ENCODE measurements around the gene NRCAM.

Gene NRCAM

DNA sequence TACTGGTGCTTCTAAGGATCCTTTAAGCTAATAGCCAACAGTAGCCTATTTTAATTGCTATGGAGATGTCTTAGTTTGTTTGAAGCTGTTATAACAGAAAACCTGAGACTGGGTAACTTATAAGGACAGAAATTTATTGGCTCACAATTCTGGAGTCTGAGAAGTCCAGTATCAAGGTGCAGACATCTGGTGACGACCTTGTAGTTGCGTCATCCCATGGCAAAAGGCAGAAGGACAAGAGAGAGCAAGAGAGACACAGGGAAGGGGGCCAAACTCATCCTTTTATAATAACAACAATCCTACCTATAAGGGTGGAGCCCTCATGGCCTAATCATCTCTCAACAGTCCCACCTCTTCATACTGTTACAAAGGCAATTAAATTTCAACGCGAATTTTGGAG is 39.1 kb downstream of the NRCAM start:
- Histone ChIP-seq H3K18ac (ENCODE audit: low read length) (no peak overlapping the region), H3K36me3 (ENCODE audit: control insufficient read depth, insufficient read depth, low read length) (no peaks in the 10 kb centered on the region), H3K4me3 (ENCODE audit: low read length) (no peak overlapping the region), H2BK5ac (ENCODE audit: low read length) (no peak overlapping the region), H3K27ac (ENCODE audit: low read depth, low read length) (no peak overlapping the region), H3K23ac (ENCODE audit: low read length) (no peak overlapping the region), H3K56ac (ENCODE audit: low read length) (no peak overlapping the region), H3K4me2 (ENCODE audit: low read length) (no peak overlapping the region), H2AK5ac (ENCODE audit: low read length) (no peak overlapping the region), H3K79me1 (ENCODE audit: low read length) (no peaks in the 10 kb centered on the region), H2BK120ac (ENCODE audit: low read depth, low read length) (no peak overlapping the region), H3K27me3 (ENCODE audit: insufficient read depth, low read length, poor library complexity) (no peaks in the 10 kb centered on the region), H2BK15ac (replicated peaks; ENCODE audit: low read depth) (no peak overlapping the region), H3K4ac (ENCODE audit: low read depth, low read length) (no peak overlapping the region), H3K9ac (ENCODE audit: low read length) (no peak overlapping the region), H3K79me2 (ENCODE audit: control insufficient read depth, insufficient read depth, low read length) (no peaks in the 10 kb centered on the region), H3K4me1 (ENCODE audit: control insufficient read depth, low read depth, low read length) (peaks cover 4% of the 10 kb centered on the region), H4K8ac (ENCODE audit: low read depth, low read length) (no peak overlapping the region), H4K5ac (ENCODE audit: low read length) (no peak overlapping the region)
- DNase-seq: no peak
- WGBS (ENCODE audit: extremely low coverage, insufficient coverage, low lambda C conversion rate): no CpG with 5 or more reads among the region's 4 CpGs

DNA sequence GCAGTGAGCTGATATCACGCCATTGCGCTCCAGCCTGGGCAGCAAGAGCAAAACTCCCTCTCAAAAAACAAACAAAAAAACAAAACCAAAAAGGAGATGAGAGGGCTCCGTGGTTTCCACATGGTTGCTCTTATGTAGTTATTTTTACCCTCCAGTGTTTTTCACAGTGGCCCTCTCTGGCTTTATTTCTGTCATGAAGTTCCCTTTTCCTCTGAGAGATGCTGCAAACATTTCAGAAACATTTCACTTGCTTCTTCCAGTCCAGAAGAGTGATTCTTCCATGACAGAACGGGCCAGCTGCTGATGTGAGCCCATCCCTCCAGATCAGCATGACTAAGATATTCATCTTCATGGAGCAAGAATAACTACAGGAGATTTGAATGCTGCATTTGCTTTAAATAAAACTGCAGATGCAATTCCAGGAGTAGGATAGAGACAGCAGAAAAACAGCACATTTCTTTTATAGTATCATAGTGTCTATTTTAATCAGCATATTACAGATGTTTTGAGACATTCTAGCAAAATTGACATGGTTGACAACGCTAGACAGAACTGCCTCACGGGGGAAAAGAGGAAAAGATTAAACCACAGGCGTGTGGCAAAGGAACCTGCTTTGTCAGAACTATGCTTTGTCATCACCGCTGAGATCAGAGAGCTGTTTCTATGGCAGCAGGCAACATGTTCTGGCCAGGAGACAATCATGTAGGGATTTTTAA is 40.3 kb downstream of the NRCAM start:
- Histone ChIP-seq H3K27me3 (ENCODE audit: insufficient read depth, low read length, poor library complexity) (no peaks in the 10 kb centered on the region), H2BK120ac (ENCODE audit: low read depth, low read length) (no peak overlapping the region), H3K79me2 (ENCODE audit: control insufficient read depth, insufficient read depth, low read length) (no peaks in the 10 kb centered on the region), H3K4me2 (ENCODE audit: low read length) (no peak overlapping the region), H2AK5ac (ENCODE audit: low read length) (no peak overlapping the region), H3K4ac (ENCODE audit: low read depth, low read length) (no peak overlapping the region), H3K79me1 (ENCODE audit: low read length) (no peaks in the 10 kb centered on the region), H4K5ac (ENCODE audit: low read length) (no peak overlapping the region), H3K36me3 (ENCODE audit: control insufficient read depth, insufficient read depth, low read length) (no peaks in the 10 kb centered on the region), H2BK5ac (ENCODE audit: low read length) (no peak overlapping the region), H4K8ac (ENCODE audit: low read depth, low read length) (no peak overlapping the region), H3K56ac (ENCODE audit: low read length) (no peak overlapping the region), H3K27ac (ENCODE audit: low read depth, low read length) (no peak overlapping the region), H3K9ac (ENCODE audit: low read length) (no peak overlapping the region), H3K18ac (ENCODE audit: low read length) (no peak overlapping the region), H3K4me3 (ENCODE audit: low read length) (no peak overlapping the region), H3K4me1 (ENCODE audit: control insufficient read depth, low read depth, low read length) (peaks cover 4% of the 10 kb centered on the region), H3K23ac (ENCODE audit: low read length) (no peak overlapping the region), H2BK15ac (replicated peaks; ENCODE audit: low read depth) (no peak overlapping the region)
- WGBS (ENCODE audit: extremely low coverage, insufficient coverage, low lambda C conversion rate): no CpG with 5 or more reads among the region's 8 CpGs
- peak; percentile 37 for DNase-seq

DNA sequence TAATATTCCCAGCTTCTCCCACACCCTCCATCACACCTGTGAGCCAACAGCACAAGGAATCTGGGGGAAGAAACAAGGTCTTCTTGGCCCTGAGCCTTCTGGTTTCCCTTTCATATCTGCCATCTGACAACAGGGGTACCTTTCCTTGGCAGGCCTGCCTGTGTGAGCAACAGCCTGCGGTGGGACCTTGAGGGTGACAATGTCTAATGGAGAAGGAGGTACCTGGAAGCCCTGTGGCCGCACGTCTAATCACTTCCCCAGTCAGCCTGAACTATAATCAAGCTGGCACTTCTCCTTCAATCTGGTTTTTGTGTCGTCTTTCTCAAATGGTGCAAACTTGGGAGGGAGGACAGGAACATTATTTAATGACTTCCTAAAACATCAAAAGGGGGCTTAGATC is 41.2 kb downstream of the NRCAM start:
- no CpG with 5 or more reads among the region's 4 CpGs for WGBS (ENCODE audit: extremely low coverage, insufficient coverage, low lambda C conversion rate)

DNA sequence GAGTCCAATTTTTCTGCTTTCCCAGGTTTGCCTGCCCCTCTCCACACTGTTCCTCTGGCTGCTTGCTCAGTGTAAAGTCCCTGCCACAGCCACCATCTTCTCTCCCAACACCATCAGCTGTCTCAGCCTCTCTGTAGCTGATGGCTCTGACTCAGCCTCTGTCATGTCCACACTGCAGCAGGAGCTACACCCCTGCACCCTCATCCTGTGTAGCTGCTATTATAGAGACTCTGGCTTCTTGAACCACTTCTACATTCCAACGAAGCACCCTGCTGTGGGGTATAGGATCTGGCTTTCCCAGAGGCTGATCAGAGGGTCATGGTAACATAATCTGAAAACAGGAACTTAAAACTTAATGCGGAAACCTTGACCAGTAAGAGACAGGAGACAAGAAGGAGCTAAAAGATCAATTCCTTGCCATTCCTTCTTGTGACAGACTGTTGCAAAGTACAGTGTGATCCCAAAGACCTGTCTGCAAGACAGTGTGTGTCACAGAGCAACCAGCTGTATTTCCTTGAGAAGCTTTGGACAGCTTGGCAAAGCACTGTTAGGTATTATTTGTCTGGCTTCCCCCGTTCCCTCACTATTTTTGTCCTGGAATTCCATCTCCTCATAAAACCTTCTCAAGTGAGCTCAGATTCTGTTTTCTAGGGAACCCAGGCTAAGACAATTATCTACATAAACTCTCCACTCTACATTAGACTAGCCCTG is 42.3 kb downstream of the NRCAM start:
- Histone ChIP-seq H3K18ac (ENCODE audit: low read length) (no peak overlapping the region), H4K5ac (ENCODE audit: low read length) (no peak overlapping the region), H3K4me1 (ENCODE audit: control insufficient read depth, low read depth, low read length) (peaks cover 4% of the 10 kb centered on the region), H3K4ac (ENCODE audit: low read depth, low read length) (no peak overlapping the region), H2BK15ac (replicated peaks; ENCODE audit: low read depth) (no peak overlapping the region), H3K36me3 (ENCODE audit: control insufficient read depth, insufficient read depth, low read length) (no peaks in the 10 kb centered on the region), H2BK120ac (ENCODE audit: low read depth, low read length) (no peak overlapping the region), H4K8ac (ENCODE audit: low read depth, low read length) (no peak overlapping the region), H3K4me2 (ENCODE audit: low read length) (no peak overlapping the region), H3K27me3 (ENCODE audit: insufficient read depth, low read length, poor library complexity) (no peaks in the 10 kb centered on the region), H3K56ac (ENCODE audit: low read length) (no peak overlapping the region), H3K79me2 (ENCODE audit: control insufficient read depth, insufficient read depth, low read length) (no peaks in the 10 kb centered on the region), H3K4me3 (ENCODE audit: low read length) (no peak overlapping the region), H3K27ac (ENCODE audit: low read depth, low read length) (no peak overlapping the region), H3K79me1 (ENCODE audit: low read length) (no peaks in the 10 kb centered on the region), H2BK5ac (ENCODE audit: low read length) (no peak overlapping the region), H2AK5ac (ENCODE audit: low read length) (no peak overlapping the region), H3K9ac (ENCODE audit: low read length) (no peak overlapping the region), H3K23ac (ENCODE audit: low read length) (no peak overlapping the region)
- peak; percentile 82 for DNase-seq
- WGBS (ENCODE audit: extremely low coverage, insufficient coverage, low lambda C conversion rate): no CpG with 5 or more reads among the region's 3 CpGs

More for the DNA sequence above, 41.2 kb downstream of the NRCAM start:
- peaks cover 4% of the 10 kb centered on the region for H3K4me1 ChIP-seq (ENCODE audit: control insufficient read depth, low read depth, low read length)
- H3K27me3 ChIP-seq (ENCODE audit: insufficient read depth, low read length, poor library complexity): no peaks in the 10 kb centered on the region
- H4K5ac ChIP-seq (ENCODE audit: low read length): no peak overlapping the region
- H3K18ac ChIP-seq (ENCODE audit: low read length): no peak overlapping the region
- H2BK120ac ChIP-seq (ENCODE audit: low read depth, low read length): no peak overlapping the region
- H3K36me3 ChIP-seq (ENCODE audit: control insufficient read depth, insufficient read depth, low read length): no peaks in the 10 kb centered on the region
- no peak overlapping the region for H3K9ac ChIP-seq (ENCODE audit: low read length)
- no peak overlapping the region for H3K27ac ChIP-seq (ENCODE audit: low read depth, low read length)
- H3K56ac ChIP-seq (ENCODE audit: low read length): no peak overlapping the region
- no peaks in the 10 kb centered on the region for H3K79me2 ChIP-seq (ENCODE audit: control insufficient read depth, insufficient read depth, low read length)
- no peak for DNase-seq
- no peaks in the 10 kb centered on the region for H3K79me1 ChIP-seq (ENCODE audit: low read length)
- H2BK5ac ChIP-seq (ENCODE audit: low read length): no peak overlapping the region
- H3K23ac ChIP-seq (ENCODE audit: low read length): no peak overlapping the region
- H2BK15ac ChIP-seq (replicated peaks; ENCODE audit: low read depth): no peak overlapping the region
- no peak overlapping the region for H4K8ac ChIP-seq (ENCODE audit: low read depth, low read length)
- H2AK5ac ChIP-seq (ENCODE audit: low read length): no peak overlapping the region
- H3K4me3 ChIP-seq (ENCODE audit: low read length): no peak overlapping the region
- no peak overlapping the region for H3K4me2 ChIP-seq (ENCODE audit: low read length)
- no peak overlapping the region for H3K4ac ChIP-seq (ENCODE audit: low read depth, low read length)

DNA sequence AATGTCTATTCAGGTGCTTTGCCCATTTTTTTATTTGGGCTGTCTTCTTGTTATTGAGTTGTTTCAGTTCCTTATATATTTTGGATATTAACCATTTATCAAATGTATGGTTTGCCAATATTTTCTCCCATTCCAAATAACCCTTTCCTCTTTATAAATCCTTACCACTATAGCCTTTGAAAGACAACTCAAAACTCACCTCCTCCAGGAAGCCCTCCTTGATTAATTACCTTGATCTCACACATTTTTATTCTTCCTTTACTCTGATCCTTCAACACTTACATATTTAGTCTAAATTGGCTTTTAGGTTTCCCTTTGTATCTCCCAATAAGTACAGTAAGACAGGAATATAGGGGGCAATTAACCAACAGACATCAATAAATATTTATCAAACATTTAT is 42.9 kb downstream of the NRCAM start:
- no peak overlapping the region for H4K5ac ChIP-seq (ENCODE audit: low read length)
- H3K27ac ChIP-seq (ENCODE audit: low read depth, low read length): no peak overlapping the region
- no peak overlapping the region for H3K56ac ChIP-seq (ENCODE audit: low read length)
- no peak overlapping the region for H3K4ac ChIP-seq (ENCODE audit: low read depth, low read length)
- no peak overlapping the region for H2BK15ac ChIP-seq (replicated peaks; ENCODE audit: low read depth)
- no peaks in the 10 kb centered on the region for H3K27me3 ChIP-seq (ENCODE audit: insufficient read depth, low read length, poor library complexity)
- H3K23ac ChIP-seq (ENCODE audit: low read length): no peak overlapping the region
- no peak overlapping the region for H2BK120ac ChIP-seq (ENCODE audit: low read depth, low read length)
- no peaks in the 10 kb centered on the region for H3K36me3 ChIP-seq (ENCODE audit: control insufficient read depth, insufficient read depth, low read length)
- no peak overlapping the region for H4K8ac ChIP-seq (ENCODE audit: low read depth, low read length)
- H3K9ac ChIP-seq (ENCODE audit: low read length): no peak overlapping the region
- no peaks in the 10 kb centered on the region for H3K79me2 ChIP-seq (ENCODE audit: control insufficient read depth, insufficient read depth, low read length)
- H3K79me1 ChIP-seq (ENCODE audit: low read length): no peaks in the 10 kb centered on the region
- H3K4me2 ChIP-seq (ENCODE audit: low read length): no peak overlapping the region
- peaks cover 4% of the 10 kb centered on the region for H3K4me1 ChIP-seq (ENCODE audit: control insufficient read depth, low read depth, low read length)
- DNase-seq: no peak
- no peak overlapping the region for H3K4me3 ChIP-seq (ENCODE audit: low read length)
- H2BK5ac ChIP-seq (ENCODE audit: low read length): no peak overlapping the region
- H2AK5ac ChIP-seq (ENCODE audit: low read length): no peak overlapping the region
- H3K18ac ChIP-seq (ENCODE audit: low read length): no peak overlapping the region
